Hepatocyte (in vitro differentiated cells): ENCODE data around the gene STT3B. TPM values are rescaled to one million over a fixed set of nuclear protein-coding genes. Genes with fewer than 3 reads are reported as not detected.

ENCODE experiments used
- DNase-seq: peaks from one replicate; pipeline ENCODE4 v3.0.0-alpha.2; 2016; ENCODE audit warnings: low spot score
- H2AFZ ChIP-seq: fragments of 200-600 bp; sonication (generic); 2 replicates; pipeline ENCODE4 v1.6.0; 2016; ENCODE audit warnings: antibody characterized with exemption, mild to moderate bottlenecking
- H3K27ac ChIP-seq: fragments of 200-600 bp; sonication (generic); 2 replicates; pipeline ENCODE4 v1.5.1; 2016; ENCODE audit warnings: mild to moderate bottlenecking
- H3K27me3 ChIP-seq: fragments of 200-600 bp; sonication (generic); 2 replicates; pipeline ENCODE4 v1.6.1; 2016
- H3K36me3 ChIP-seq: fragments of 200-600 bp; sonication (generic); replicated peaks from 2 replicates; pipeline ENCODE4 v1.5.1; 2016; ENCODE audit warnings: low read depth; ENCODE audit not compliant: insufficient read depth
- H3K4me1 ChIP-seq: fragments of 200-600 bp; sonication (generic); 2 replicates; pipeline ENCODE4 v1.5.1; 2016; ENCODE audit warnings: mild to moderate bottlenecking, moderate library complexity; ENCODE audit not compliant: insufficient read depth
- H3K4me2 ChIP-seq: fragments of 200-600 bp; sonication (generic); 2 replicates; pipeline ENCODE4 v1.6.0; 2016
- H3K4me3 ChIP-seq: fragments of 200-600 bp; sonication (generic); 2 replicates; pipeline ENCODE4 v1.5.1; 2016; ENCODE audit warnings: mild to moderate bottlenecking
- H3K79me2 ChIP-seq: fragments of 200-600 bp; sonication (generic); 2 replicates; pipeline ENCODE4 v1.6.0; 2017; ENCODE audit warnings: mild to moderate bottlenecking
- H3K9me2 ChIP-seq: fragments of 200-600 bp; sonication (generic); replicated peaks from 2 replicates; pipeline ENCODE4 v1.6.0; 2017; ENCODE audit warnings: mild to moderate bottlenecking; ENCODE audit not compliant: insufficient read depth
- H3K9me3 ChIP-seq: fragments of 200-600 bp; sonication (generic); 2 replicates; pipeline ENCODE4 v1.5.1; 2016; ENCODE audit warnings: low read depth, mild to moderate bottlenecking
- H4K20me1 ChIP-seq: fragments of 200-600 bp; sonication (generic); 2 replicates; pipeline ENCODE4 v1.6.0; 2016; ENCODE audit warnings: mild to moderate bottlenecking; ENCODE audit not compliant: insufficient read depth, poor library complexity, severe bottlenecking
- CTCF ChIP-seq: fragments of 200-600 bp; sonication (generic); IDR thresholded peaks from 2 replicates; pipeline ENCODE4 v1.5.1; 2016; ENCODE audit warnings: antibody characterized with exemption, mild to moderate bottlenecking; ENCODE audit not compliant: poor library complexity
- EZH2 ChIP-seq: fragments of 200-600 bp; sonication (generic); IDR thresholded peaks from 2 replicates; pipeline ENCODE4 v1.6.1; 2016; ENCODE audit warnings: antibody characterized with exemption, mild to moderate bottlenecking, borderline replicate concordance
- EZH2phosphoT487 ChIP-seq: fragments of 200-600 bp; sonication (generic); IDR thresholded peaks from one replicate; pipeline ENCODE4 v1.6.1; 2018; ENCODE audit warnings: antibody characterized with exemption, mild to moderate bottlenecking, low read depth, moderate library complexity; ENCODE audit not compliant: unreplicated experiment, severe bottlenecking
- WGBS: methylation state at CpG from one replicate; pipeline ENCODE4 v1.1.6; 2016; ENCODE audit warnings: low lambda C conversion rate; ENCODE audit errors: missing lambda C conversion rate; 5-methylcytosine and 5-hydroxymethylcytosine counted together
- polyA plus RNA-seq: library from polyadenylated mRNA; unstranded; fragments of >200 nt; fragmentation: Nextera tagmentation; extraction: Ambion mirVana; gene quantifications from 2 replicates; pipeline ENCODE4 v1.2.1, GENCODE V29; 2016
- total RNA-seq: library from RNA; depleted of rRNA; stranded (reverse); fragments of >200 nt; gene quantifications from 2 replicates; pipeline ENCODE4 v1.2.3, GENCODE V29; 2014

Gene STT3B
- total and polyA plus RNA-seq, 2 experiments from 2014 or later, result 101 to 253 TPM

GRCh38 chr3:31625358-31625757 lies 92.6 kb downstream of the STT3B start:
- no peaks in the 10 kb centered on the region for H3K36me3 ChIP-seq
- no peaks in the 10 kb centered on the region for H3K9me3 ChIP-seq
- H3K27ac ChIP-seq, result no peak overlapping the region
- no peak overlapping the region for H2AFZ ChIP-seq
- no peaks in the 10 kb centered on the region for H3K4me1 ChIP-seq
- no peak overlapping the region for H3K4me3 ChIP-seq
- no peaks in the 10 kb centered on the region for H3K27me3 ChIP-seq
- H3K79me2 ChIP-seq, result no peaks in the 10 kb centered on the region
- WGBS, result 85% methylated on average over 2 of the region's 2 CpGs
- no peak for DNase-seq
- no peaks in the 10 kb centered on the region for H4K20me1 ChIP-seq
- no peaks in the 10 kb centered on the region for H3K9me2 ChIP-seq
- TF ChIP-seq EZH2 (no peak), EZH2phosphoT487 (no peak), CTCF (no peak)
- no peak overlapping the region for H3K4me2 ChIP-seq

GRCh38 chr3:31629054-31629453 lies 96.3 kb downstream of the STT3B start:
- TF ChIP-seq EZH2phosphoT487 (no peak), EZH2 (no peak)

GRCh38 chr3:31634476-31634875 lies 101.8 kb downstream of the STT3B start:
- Histone ChIP-seq H3K9me2 (no peaks in the 10 kb centered on the region), H3K4me3 (no peak overlapping the region), H3K4me2 (no peak overlapping the region), H3K79me2 (no peaks in the 10 kb centered on the region), H4K20me1 (no peaks in the 10 kb centered on the region), H3K36me3 (no peaks in the 10 kb centered on the region), H3K4me1 (peaks cover 23% of the 10 kb centered on the region), H3K27ac (no peak overlapping the region), H2AFZ (no peak overlapping the region), H3K9me3 (no peaks in the 10 kb centered on the region), H3K27me3 (no peaks in the 10 kb centered on the region)
- no peak for DNase-seq
- 61% methylated on average over 2 of the region's 2 CpGs for whole genome bisulfite sequencing
- TF ChIP-seq CTCF, result no peak
- no peak for TF ChIP-seq EZH2phosphoT487
- TF ChIP-seq EZH2, result no peak

More at GRCh38 chr3:31629054-31629453, 96.3 kb downstream of the STT3B start:
- no peaks in the 10 kb centered on the region for H3K4me1 ChIP-seq
- H3K27ac ChIP-seq, result no peak overlapping the region
- H3K36me3 ChIP-seq, result no peaks in the 10 kb centered on the region
- no peaks in the 10 kb centered on the region for H3K79me2 ChIP-seq
- H3K27me3 ChIP-seq, result no peaks in the 10 kb centered on the region
- no peaks in the 10 kb centered on the region for H3K9me2 ChIP-seq
- H2AFZ ChIP-seq, result no peak overlapping the region
- no peak overlapping the region for H3K4me3 ChIP-seq
- 94% methylated on average over 5 of the region's 5 CpGs for WGBS
- no peaks in the 10 kb centered on the region for H4K20me1 ChIP-seq
- DNase-seq, result no peak
- no peak overlapping the region for H3K4me2 ChIP-seq
- no peaks in the 10 kb centered on the region for H3K9me3 ChIP-seq

GRCh38 chr3:31635545-31635944 lies 102.8 kb downstream of the STT3B start:
- Histone ChIP-seq H3K9me2 (no peaks in the 10 kb centered on the region), H4K20me1 (no peaks in the 10 kb centered on the region), H3K4me2 (no peak overlapping the region), H3K4me1 (peaks cover 23% of the 10 kb centered on the region), H3K27ac (peak overlapping the region; percentile 22), H3K79me2 (no peaks in the 10 kb centered on the region), H3K9me3 (no peaks in the 10 kb centered on the region), H3K27me3 (no peaks in the 10 kb centered on the region), H3K36me3 (no peaks in the 10 kb centered on the region), H2AFZ (no peak overlapping the region), H3K4me3 (no peak overlapping the region)
- DNase-seq, result no peak
- TF ChIP-seq EZH2phosphoT487 (no peak), CTCF (no peak), EZH2 (no peak)
- 55% methylated on average over 1 of the region's 1 CpG for WGBS
